Cerebellar nuclear complex (tissue), 1 donor: ENCODE results near the gene ANKEF1.
A peak's percentile ranks its signal among the peaks of the same experiment; 100 is the strongest.

ENCODE experiments used
- DNase-seq, 2 experiments: peaks; one replicate each; lab custom pipeline; 2025; lab: John Stamatoyannopoulos, UW

Gene ANKEF1

DNA sequence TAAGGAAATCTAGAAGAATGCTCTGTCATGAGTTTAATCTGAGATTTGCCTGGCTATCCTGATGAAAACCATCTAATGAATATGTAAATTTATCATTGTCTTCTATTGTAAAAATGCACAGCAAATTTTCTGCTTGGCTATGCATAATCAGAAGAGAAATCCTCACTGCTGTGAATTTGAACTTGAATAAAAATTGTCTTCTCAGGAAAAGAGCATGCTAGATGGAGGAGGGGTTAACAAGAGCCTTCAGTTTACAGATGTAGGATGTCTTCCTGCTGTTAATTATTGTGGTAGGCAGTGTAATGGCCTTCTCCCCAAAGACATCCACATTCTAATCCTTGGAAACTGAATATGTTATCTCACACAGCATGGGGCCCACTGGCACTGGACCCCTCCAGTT lies 45.8 kb downstream of the ANKEF1 start:
- no peak for DNase-seq

DNA sequence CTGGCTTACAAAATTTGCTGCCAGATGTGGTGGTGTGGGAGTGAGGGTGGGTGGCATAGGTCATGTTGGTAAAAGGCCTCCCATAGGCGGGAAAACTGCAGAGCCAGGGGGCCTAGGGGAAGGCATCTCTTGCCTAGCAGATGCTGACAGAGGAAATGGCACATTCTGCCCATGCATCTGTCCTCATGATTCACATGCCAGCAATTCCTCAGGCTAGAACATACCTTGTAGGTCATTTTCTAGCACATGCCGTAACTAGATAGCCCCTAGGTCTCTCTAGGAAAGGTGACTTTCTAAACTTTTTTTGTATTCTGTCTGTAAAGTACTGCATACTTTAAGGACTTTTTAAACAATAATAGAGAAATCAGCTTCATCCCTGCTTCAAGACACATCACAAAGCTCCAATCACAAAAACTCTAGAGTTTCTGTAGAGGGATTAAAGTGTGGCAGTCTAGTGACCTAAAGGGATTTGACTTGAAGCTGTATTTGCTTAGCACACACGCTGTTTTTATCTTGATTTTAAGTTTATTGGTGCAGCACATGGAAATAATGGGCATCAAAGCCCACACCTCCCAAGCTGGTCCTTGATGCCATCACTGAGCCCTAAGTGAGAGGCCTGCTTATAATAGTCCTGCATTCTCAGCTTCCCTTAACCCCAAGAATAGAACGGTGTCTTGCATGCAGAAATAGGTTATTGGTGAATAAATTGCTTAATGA lies 55.2 kb downstream of the ANKEF1 start:
- DNase-seq, result no peak

DNA sequence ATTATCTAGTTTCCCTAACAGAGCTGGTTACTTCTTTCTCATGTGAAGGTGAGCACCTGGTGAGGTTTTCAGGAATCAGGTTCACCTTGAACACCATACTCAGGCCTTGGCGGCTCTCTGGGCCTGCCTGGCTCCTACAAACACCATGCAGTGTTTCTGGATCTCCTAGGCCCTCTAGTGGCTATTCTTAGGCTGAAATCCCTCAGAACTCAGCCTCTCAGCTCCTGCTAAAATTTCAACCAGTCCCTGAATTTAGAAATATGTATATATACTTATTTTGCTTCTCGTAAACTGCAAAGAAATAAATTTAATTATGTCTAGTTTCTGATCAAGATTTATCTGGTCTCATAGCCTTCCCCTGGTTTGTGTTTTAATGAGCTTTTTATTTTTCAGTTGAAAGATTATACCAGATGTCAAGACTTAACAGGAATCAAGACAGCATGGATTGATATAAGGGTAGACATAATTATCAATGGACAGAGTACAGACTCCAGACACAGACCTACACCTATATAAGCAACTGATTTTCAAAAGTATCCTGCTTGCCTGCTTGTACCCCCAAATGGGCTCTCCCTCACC lies 55.9 kb downstream of the ANKEF1 start:
- DNase-seq, result peak; percentile 20 to 63

DNA sequence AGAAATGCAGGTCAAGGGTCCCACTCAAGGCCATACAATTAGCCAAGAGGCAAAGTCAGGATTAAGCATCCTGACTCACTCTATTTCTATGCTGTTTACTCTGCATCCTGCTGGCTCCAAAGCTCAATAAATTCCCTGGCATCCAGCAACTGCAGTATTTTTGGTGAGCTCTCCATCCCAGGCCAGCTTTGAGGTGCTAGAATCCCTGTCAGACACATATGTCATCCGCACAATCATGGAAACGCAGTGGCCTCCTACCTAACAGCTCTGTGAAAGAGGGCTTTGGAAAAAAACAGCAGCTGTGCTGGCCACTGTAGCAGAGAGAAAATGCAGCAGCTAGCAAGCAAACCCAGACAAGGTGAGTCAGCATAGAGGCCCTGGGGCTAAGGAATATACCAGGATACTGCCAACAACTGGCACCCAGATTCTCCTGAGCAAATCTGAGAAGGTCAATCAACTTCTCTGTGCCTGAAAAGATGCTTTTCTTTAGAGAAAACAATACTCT lies 58.4 kb downstream of the ANKEF1 start:
- peak; percentile 18 to 73 for DNase-seq

DNA sequence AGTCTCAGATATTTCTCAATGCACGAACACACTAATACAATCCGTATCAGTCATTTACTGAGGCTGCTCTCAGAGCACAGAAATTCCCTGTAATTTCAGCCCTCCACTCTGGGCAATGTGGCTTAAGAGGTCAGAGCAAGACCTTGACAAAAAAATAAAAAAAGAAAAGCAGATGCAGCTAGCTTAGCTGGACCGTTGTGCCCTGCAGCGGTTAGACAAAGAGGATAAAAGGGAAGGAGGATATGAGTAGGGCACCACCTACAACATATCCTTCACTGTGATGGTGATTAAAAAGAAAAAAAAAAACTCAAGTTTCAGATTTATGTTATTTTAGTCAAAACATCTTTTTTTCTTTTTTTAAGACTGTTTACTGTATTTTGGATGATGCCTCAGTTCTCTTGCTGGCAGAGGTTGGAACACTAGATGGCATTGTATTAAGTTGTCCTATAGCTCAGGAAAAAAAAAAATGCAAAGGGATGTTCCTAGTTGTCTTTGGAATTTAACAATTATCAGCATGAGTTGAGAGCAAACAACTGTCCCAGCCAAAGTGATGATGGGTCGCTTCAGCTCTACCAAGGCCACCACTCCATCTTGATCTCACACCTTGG lies 59.9 kb downstream of the ANKEF1 start:
- no peak for DNase-seq

DNA sequence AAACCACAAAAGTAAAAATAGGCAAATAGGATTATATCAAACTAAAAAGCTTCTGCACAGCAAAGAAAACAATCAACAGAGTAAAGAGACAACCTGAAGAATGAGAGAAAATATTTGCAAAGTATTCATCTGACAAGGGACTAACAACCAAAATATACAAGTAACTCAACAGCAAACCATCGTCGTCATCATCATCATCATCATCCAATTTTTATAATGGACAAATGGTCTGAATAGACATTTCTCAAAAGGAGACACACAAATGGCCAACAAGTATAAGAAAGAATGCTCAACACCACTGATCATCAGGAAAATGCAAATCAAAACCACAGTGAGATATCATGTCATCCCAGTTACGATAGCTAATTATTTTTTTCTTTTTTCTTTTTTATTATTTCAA lies 62.0 kb downstream of the ANKEF1 start:
- DNase-seq, result no peak

DNA sequence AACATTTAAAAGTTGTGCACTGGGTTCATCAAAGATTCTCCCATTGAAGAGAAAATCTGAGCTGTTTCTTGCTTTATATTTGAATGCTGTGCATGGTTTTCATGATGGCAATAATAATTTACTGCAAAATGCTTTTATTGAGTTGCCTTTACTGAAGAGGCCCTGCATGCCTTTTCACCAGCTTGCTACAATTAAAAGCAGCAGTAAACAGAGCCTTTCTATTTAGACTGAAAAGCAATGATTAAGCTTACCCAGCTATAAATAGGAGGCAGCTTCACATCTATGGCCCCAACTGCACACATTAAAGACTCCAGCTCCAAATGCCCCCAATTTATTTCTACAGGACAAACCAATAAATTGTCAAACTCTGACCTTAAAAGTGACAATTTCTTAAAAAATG lies 70.3 kb downstream of the ANKEF1 start:
- no peak for DNase-seq
